WTC11 (cell line): Measurements from ENCODE around the gene SLC7A6OS. TPM values are rescaled to one million over a fixed set of nuclear protein-coding genes. Genes with fewer than 3 reads are reported as not detected.

Source experiments
- ATAC-seq: fragments of 200-7000 bp; cut with Tn5 transposase; 2 replicates; pipeline ENCODE4 v1.10.0; 2021; ENCODE audit warnings: mild to moderate bottlenecking, moderate library complexity
- CTCF ChIA-PET: fragments of 300-600 bp; sonication (Branson Sonifier 250); formaldehyde crosslinking; loops from one replicate; lab custom pipeline; 2021; ENCODE audit warnings: antibody characterized with exemption; lab: Charles Lee
- POLR2A ChIA-PET: fragments of 350-600 bp; sonication (Branson Sonifier 250); formaldehyde crosslinking; loops from one replicate; lab custom pipeline; 2021; ENCODE audit warnings: antibody characterized with exemption; lab: Charles Lee
- DNase-seq: peaks from one replicate; pipeline ENCODE4 v3.0.0; 2021; ENCODE audit warnings: low spot score
- H3K27ac Mint-ChIP-seq: 2 replicates; pipeline ENCODE4 v1.8.0; 2021; ENCODE audit warnings: mixed read lengths
- H3K27me3 Mint-ChIP-seq: 2 replicates; pipeline ENCODE4 v1.8.0; 2021; ENCODE audit warnings: low read depth, mild to moderate bottlenecking, moderate library complexity, mixed read lengths
- H3K36me3 Mint-ChIP-seq: 2 replicates; pipeline ENCODE4 v1.8.0; 2021; ENCODE audit warnings: mixed read lengths
- H3K4me1 Mint-ChIP-seq: 2 replicates; pipeline ENCODE4 v1.8.0; 2022; ENCODE audit warnings: mixed read lengths
- H3K4me3 Mint-ChIP-seq: 2 replicates; pipeline ENCODE4 v1.8.0; 2021; ENCODE audit warnings: mild to moderate bottlenecking, moderate library complexity, mixed read lengths
- H3K9me3 Mint-ChIP-seq: 2 replicates; pipeline ENCODE4 v1.8.0; 2021; ENCODE audit warnings: mixed read lengths
- AFF4 ChIP-seq: sonication (generic); formaldehyde crosslinking; IDR thresholded peaks from 2 replicates; pipeline ENCODE4 v1.8.1; 2023; ENCODE audit warnings: mild to moderate bottlenecking, missing genetic modification reagents, borderline replicate concordance
- ESRRA ChIP-seq: sonication (generic); formaldehyde crosslinking; IDR thresholded peaks from 2 replicates; pipeline ENCODE4 v1.8.1; 2022; ENCODE audit warnings: mild to moderate bottlenecking, missing genetic modification reagents, borderline replicate concordance
- HMGXB4 ChIP-seq: sonication (generic); formaldehyde crosslinking; IDR thresholded peaks from 2 replicates; pipeline ENCODE4 v1.8.1; 2023; ENCODE audit warnings: mild to moderate bottlenecking, moderate library complexity, missing genetic modification reagents
- IRF1 ChIP-seq: sonication (generic); formaldehyde crosslinking; IDR thresholded peaks from 2 replicates; pipeline ENCODE4 v1.8.0; 2023; ENCODE audit warnings: missing genetic modification reagents
- KAT7 ChIP-seq: sonication (generic); formaldehyde crosslinking; IDR thresholded peaks from 2 replicates; pipeline ENCODE4 v1.8.1; 2023; ENCODE audit warnings: missing genetic modification reagents, mild to moderate bottlenecking, borderline replicate concordance
- MAX ChIP-seq: sonication (generic); formaldehyde crosslinking; IDR thresholded peaks from 2 replicates; pipeline ENCODE4 v1.8.0; 2022; ENCODE audit warnings: mild to moderate bottlenecking, missing genetic modification reagents
- MYBL2 ChIP-seq: sonication (generic); formaldehyde crosslinking; IDR thresholded peaks from 2 replicates; pipeline ENCODE4 v1.8.1; 2023; ENCODE audit warnings: mild to moderate bottlenecking, moderate library complexity, missing genetic modification reagents
- NFE2L1 ChIP-seq: sonication (generic); formaldehyde crosslinking; IDR thresholded peaks from 2 replicates; pipeline ENCODE4 v1.8.1; 2023; ENCODE audit warnings: missing genetic modification reagents
- NFYB ChIP-seq: sonication (generic); formaldehyde crosslinking; conservative IDR thresholded peaks from 2 replicates; pipeline ENCODE4 v1.8.0; 2022; ENCODE audit warnings: low read depth, missing genetic modification reagents
- NR2C2 ChIP-seq: sonication (generic); formaldehyde crosslinking; IDR thresholded peaks from 2 replicates; pipeline ENCODE4 v1.8.0; 2022; ENCODE audit warnings: mild to moderate bottlenecking, missing genetic modification reagents
- SMAD3 ChIP-seq: sonication (generic); formaldehyde crosslinking; IDR thresholded peaks from 2 replicates; pipeline ENCODE4 v1.8.0; 2022; ENCODE audit warnings: missing genetic modification reagents, mild to moderate bottlenecking, borderline replicate concordance
- SMAD4 ChIP-seq: sonication (generic); formaldehyde crosslinking; IDR thresholded peaks from 2 replicates; pipeline ENCODE4 v1.8.0; 2022; ENCODE audit warnings: mild to moderate bottlenecking, missing genetic modification reagents
- STAT6 ChIP-seq: sonication (generic); formaldehyde crosslinking; conservative IDR thresholded peaks from 2 replicates; pipeline ENCODE4 v1.8.1; 2023; ENCODE audit warnings: mild to moderate bottlenecking, low read depth, missing genetic modification reagents, moderate library complexity
- TCF7 ChIP-seq: sonication (generic); formaldehyde crosslinking; IDR thresholded peaks from 2 replicates; pipeline ENCODE4 v1.8.0; 2022; ENCODE audit warnings: mild to moderate bottlenecking, low read depth, missing genetic modification reagents, moderate library complexity
- total RNA-seq: library from RNA; stranded (reverse); gene quantifications from 3 replicates; pipeline ENCODE4 v1.2.3, GENCODE V29; 2021
- TF ChIP-seq, protein P1 (sequence below): sonication (generic); formaldehyde crosslinking; IDR thresholded peaks from 2 replicates; pipeline ENCODE4 v1.8.1; 2022; ENCODE audit warnings: low read depth, mild to moderate bottlenecking, moderate library complexity, missing genetic modification reagents, borderline replicate concordance
- TF ChIP-seq, protein P2 (sequence below): sonication (generic); formaldehyde crosslinking; IDR thresholded peaks from 2 replicates; pipeline ENCODE4 v1.8.0; 2022; ENCODE audit warnings: mild to moderate bottlenecking, missing genetic modification reagents

SLC7A6OS gene
- total RNA-seq, 1 experiment from 2014 or later: 22.6 TPM

DNA sequence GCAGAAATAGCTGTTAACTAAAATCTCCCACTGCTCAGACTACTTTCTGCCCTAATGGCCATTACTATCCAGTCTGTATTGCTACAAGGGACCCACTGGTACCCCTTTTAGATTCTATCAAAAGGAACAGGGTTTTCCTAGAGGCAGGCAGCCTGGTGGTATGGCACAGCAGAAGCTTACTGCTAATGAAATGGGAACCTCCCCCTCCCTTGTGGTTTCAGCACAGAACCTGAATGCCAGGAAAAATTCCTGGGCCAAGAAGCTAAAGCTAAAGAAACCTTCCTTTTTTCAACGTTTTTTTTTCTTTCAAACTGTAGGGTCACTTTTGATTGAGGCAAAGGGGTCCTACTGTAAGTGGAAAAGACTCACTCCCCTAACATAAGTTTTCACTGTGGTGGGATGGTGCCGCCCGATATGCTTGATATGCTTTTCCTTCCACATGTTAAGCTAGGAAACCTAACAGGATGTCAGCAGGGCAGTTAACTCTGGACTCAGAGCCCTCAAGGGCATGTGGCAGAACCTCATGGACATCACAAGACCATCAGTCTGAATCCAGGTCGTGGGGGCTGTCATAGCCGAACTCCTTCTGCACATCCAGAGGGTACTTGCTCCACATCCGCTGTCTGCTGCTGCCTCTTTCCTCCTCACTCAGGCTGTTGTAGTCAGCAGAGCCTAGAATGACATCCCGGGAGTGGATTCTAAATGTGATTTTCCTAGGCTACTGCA is 9.8 kb downstream of the SLC7A6OS start (continued):
- TF ChIP-seq, protein P1, sequence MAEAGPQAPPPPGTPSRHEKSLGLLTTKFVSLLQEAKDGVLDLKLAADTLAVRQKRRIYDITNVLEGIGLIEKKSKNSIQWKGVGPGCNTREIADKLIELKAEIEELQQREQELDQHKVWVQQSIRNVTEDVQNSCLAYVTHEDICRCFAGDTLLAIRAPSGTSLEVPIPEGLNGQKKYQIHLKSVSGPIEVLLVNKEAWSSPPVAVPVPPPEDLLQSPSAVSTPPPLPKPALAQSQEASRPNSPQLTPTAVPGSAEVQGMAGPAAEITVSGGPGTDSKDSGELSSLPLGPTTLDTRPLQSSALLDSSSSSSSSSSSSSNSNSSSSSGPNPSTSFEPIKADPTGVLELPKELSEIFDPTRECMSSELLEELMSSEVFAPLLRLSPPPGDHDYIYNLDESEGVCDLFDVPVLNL: no peak

DNA sequence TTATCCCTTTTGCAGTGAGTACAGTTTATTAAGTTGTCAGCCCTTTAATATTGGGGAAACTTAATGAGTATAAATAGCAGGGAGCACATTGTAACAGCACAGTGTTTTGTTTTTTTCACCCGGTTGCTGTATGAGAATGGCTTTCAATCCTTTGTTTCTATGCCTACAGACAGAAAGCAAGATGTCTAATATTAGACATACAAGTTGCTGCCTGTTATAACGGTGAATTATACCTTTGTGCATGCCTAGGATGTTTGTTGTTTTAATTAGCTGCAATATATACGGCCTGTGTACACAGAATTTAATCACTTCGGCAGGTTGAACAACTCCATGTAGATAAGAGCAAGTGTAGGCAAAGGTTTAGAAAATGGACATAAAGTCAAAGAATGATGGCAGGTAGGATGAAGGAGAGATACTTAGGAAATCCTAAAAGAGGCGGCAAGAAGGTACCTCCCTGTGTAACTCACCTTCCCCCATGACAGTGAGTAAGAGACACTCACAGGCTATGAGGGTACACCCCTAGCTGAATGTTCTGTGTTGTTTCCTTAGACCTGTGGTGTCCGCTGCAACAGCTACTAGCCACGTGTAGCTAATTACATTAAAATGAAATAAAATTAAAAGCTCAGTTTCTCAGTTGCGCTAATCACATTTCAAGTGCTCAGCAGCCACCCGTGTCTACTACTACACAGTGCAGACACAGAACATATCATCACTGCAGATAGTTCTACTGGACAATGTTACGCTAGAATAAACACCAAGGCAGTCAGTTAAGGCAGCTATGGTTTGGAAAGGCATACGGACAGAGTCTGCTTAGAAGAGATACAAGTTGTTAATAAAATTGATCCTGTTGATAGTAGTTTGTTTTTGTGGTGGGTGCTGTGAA is 10.9 kb downstream of the SLC7A6OS start:
- no peak for ATAC-seq
- Mint-ChIP-seq H3K27ac (no peak overlapping the region), H3K4me3 (no peak overlapping the region), H3K4me1 (no peaks in the 10 kb centered on the region; the same call in 1 of the 2 replicates), H3K36me3 (peaks cover 58% of the 10 kb centered on the region), H3K27me3 (no peaks in the 10 kb centered on the region), H3K9me3 (no peaks in the 10 kb centered on the region)
- ChIA-PET POLR2A (no interaction called here), CTCF (interaction anchor here (1.0 to 1.8 kb wide), 2 partner anchors 36 to 38 kb away, joined by 3 to 8 read pairs; partner anchors contain the start of gene SLC7A6)
- no peak for DNase-seq
- TF ChIP-seq MAX (CRISPR knock-in tag) (no peak), NFE2L1 (CRISPR knock-in tag) (no peak), HMGXB4 (no peak), SMAD4 (CRISPR knock-in tag) (no peak), AFF4 (CRISPR knock-in tag) (no peak), NFYB (no peak), ESRRA (CRISPR knock-in tag) (no peak), IRF1 (no peak), SMAD3 (CRISPR knock-in tag) (no peak), TCF7 (CRISPR knock-in tag) (no peak), MYBL2 (CRISPR knock-in tag) (no peak), KAT7 (no peak), NR2C2 (CRISPR knock-in tag) (no peak), STAT6 (CRISPR knock-in tag) (no peak)
- TF ChIP-seq, protein P2, sequence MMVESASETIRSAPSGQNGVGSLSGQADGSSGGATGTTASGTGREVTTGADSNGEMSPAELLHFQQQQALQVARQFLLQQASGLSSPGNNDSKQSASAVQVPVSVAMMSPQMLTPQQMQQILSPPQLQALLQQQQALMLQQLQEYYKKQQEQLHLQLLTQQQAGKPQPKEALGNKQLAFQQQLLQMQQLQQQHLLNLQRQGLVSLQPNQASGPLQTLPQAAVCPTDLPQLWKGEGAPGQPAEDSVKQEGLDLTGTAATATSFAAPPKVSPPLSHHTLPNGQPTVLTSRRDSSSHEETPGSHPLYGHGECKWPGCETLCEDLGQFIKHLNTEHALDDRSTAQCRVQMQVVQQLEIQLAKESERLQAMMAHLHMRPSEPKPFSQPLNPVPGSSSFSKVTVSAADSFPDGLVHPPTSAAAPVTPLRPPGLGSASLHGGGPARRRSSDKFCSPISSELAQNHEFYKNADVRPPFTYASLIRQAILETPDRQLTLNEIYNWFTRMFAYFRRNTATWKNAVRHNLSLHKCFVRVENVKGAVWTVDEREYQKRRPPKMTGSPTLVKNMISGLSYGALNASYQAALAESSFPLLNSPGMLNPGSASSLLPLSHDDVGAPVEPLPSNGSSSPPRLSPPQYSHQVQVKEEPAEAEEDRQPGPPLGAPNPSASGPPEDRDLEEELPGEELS (CRISPR knock-in tag): no peak
